ENCODE measurements around the gene ALDH2. TPM values are rescaled to one million over a fixed set of nuclear protein-coding genes. Genes with fewer than 3 reads are reported as not detected.

Gene ALDH2
- total and polyA plus RNA-seq, 9 of the 15 experiments (the other 6 are each of a cell fraction or from before 2014, with no cell fraction given), result 1.9 to 22.5 (median 12.2) TPM

DNA sequence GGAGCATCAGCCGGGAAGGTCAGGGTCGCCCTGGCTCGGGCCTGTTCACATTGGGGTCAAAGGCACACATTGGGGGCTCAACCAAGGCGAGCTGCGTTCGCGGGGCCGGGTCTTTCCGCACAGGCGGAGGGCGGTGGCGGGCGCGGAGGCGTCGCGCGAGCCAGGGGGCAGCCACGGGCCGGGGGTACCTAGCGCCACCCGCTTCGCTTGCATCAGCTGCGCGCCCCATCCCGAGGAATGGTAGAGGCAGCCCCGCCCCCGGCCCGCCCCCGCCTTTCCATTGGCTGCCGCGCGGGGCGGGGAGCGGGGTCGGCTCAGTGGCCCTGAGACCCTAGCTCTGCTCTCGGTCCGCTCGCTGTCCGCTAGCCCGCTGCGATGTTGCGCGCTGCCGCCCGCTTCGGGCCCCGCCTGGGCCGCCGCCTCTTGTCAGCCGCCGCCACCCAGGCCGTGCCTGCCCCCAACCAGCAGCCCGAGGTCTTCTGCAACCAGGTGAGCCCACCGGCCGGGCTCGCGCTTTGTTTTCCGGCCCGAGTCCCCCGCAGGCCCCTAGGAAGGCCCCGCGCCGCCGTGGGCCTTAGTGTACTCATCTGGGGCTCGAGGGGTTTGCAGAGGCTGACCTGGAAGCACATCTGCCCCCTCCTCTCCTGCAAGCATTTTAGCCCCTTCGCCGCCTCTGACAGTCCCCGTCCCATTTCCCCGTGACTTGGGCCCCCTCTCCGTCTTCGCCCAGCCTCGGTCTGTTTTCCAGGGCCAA lies at the start of gene ALDH2 (continued):
- TF ChIP-seq, protein P1, sequence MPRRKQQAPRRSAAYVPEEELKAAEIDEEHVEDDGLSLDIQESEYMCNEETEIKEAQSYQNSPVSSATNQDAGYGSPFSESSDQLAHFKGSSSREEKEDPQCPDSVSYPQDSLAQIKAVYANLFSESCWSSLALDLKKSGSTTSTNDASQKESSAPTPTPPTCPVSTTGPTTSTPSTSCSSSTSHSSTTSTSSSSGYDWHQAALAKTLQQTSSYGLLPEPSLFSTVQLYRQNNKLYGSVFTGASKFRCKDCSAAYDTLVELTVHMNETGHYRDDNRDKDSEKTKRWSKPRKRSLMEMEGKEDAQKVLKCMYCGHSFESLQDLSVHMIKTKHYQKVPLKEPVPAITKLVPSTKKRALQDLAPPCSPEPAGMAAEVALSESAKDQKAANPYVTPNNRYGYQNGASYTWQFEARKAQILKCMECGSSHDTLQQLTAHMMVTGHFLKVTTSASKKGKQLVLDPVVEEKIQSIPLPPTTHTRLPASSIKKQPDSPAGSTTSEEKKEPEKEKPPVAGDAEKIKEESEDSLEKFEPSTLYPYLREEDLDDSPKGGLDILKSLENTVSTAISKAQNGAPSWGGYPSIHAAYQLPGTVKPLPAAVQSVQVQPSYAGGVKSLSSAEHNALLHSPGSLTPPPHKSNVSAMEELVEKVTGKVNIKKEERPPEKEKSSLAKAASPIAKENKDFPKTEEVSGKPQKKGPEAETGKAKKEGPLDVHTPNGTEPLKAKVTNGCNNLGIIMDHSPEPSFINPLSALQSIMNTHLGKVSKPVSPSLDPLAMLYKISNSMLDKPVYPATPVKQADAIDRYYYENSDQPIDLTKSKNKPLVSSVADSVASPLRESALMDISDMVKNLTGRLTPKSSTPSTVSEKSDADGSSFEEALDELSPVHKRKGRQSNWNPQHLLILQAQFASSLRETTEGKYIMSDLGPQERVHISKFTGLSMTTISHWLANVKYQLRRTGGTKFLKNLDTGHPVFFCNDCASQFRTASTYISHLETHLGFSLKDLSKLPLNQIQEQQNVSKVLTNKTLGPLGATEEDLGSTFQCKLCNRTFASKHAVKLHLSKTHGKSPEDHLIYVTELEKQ (CRISPR knock-in tag; IDR thresholded peaks at IDR 0.05), result no peak
- TF ChIP-seq RFX1 (IDR thresholded peaks at IDR 0.05) (no peak), NFIX (CRISPR knock-in tag; IDR thresholded peaks at IDR 0.05; ENCODE audit: low read depth) (no peak), ZKSCAN1 (IDR thresholded peaks at IDR 0.05; ENCODE audit: low read depth, low read length) (peak; percentile 20; the same call in 1 of the 2 replicates), MCM7 (IDR thresholded peaks at IDR 0.05) (no peak), BCOR (IDR thresholded peaks at IDR 0.05) (no peak), ZNF436 (CRISPR knock-in tag; IDR thresholded peaks at IDR 0.05) (no peak), FIP1L1 (IDR thresholded peaks at IDR 0.05; ENCODE audit: low read depth, low read length, poor library complexity, severe bottlenecking) (peak; percentile 46), BRCA1 (IDR thresholded peaks at IDR 0.05) (no peak), BRCA1 (CRISPR knock-in tag; IDR thresholded peaks at IDR 0.05) (no peak), GABPB2 (CRISPR knock-in tag; conservative IDR thresholded peaks at IDR 0.05) (no peak), FOXK2 (conservative IDR thresholded peaks at IDR 0.05 in 1 of 2, IDR thresholded peaks at IDR 0.05 in 1 of 2; ENCODE audit: low read depth in 2 of 2) (no peak), SMAD4 (CRISPR knock-in tag; conservative IDR thresholded peaks at IDR 0.05) (0 out of 2 replicates have a peak, but pooled peaks have one; percentile 34)
- TF ChIP-seq, protein P2, sequence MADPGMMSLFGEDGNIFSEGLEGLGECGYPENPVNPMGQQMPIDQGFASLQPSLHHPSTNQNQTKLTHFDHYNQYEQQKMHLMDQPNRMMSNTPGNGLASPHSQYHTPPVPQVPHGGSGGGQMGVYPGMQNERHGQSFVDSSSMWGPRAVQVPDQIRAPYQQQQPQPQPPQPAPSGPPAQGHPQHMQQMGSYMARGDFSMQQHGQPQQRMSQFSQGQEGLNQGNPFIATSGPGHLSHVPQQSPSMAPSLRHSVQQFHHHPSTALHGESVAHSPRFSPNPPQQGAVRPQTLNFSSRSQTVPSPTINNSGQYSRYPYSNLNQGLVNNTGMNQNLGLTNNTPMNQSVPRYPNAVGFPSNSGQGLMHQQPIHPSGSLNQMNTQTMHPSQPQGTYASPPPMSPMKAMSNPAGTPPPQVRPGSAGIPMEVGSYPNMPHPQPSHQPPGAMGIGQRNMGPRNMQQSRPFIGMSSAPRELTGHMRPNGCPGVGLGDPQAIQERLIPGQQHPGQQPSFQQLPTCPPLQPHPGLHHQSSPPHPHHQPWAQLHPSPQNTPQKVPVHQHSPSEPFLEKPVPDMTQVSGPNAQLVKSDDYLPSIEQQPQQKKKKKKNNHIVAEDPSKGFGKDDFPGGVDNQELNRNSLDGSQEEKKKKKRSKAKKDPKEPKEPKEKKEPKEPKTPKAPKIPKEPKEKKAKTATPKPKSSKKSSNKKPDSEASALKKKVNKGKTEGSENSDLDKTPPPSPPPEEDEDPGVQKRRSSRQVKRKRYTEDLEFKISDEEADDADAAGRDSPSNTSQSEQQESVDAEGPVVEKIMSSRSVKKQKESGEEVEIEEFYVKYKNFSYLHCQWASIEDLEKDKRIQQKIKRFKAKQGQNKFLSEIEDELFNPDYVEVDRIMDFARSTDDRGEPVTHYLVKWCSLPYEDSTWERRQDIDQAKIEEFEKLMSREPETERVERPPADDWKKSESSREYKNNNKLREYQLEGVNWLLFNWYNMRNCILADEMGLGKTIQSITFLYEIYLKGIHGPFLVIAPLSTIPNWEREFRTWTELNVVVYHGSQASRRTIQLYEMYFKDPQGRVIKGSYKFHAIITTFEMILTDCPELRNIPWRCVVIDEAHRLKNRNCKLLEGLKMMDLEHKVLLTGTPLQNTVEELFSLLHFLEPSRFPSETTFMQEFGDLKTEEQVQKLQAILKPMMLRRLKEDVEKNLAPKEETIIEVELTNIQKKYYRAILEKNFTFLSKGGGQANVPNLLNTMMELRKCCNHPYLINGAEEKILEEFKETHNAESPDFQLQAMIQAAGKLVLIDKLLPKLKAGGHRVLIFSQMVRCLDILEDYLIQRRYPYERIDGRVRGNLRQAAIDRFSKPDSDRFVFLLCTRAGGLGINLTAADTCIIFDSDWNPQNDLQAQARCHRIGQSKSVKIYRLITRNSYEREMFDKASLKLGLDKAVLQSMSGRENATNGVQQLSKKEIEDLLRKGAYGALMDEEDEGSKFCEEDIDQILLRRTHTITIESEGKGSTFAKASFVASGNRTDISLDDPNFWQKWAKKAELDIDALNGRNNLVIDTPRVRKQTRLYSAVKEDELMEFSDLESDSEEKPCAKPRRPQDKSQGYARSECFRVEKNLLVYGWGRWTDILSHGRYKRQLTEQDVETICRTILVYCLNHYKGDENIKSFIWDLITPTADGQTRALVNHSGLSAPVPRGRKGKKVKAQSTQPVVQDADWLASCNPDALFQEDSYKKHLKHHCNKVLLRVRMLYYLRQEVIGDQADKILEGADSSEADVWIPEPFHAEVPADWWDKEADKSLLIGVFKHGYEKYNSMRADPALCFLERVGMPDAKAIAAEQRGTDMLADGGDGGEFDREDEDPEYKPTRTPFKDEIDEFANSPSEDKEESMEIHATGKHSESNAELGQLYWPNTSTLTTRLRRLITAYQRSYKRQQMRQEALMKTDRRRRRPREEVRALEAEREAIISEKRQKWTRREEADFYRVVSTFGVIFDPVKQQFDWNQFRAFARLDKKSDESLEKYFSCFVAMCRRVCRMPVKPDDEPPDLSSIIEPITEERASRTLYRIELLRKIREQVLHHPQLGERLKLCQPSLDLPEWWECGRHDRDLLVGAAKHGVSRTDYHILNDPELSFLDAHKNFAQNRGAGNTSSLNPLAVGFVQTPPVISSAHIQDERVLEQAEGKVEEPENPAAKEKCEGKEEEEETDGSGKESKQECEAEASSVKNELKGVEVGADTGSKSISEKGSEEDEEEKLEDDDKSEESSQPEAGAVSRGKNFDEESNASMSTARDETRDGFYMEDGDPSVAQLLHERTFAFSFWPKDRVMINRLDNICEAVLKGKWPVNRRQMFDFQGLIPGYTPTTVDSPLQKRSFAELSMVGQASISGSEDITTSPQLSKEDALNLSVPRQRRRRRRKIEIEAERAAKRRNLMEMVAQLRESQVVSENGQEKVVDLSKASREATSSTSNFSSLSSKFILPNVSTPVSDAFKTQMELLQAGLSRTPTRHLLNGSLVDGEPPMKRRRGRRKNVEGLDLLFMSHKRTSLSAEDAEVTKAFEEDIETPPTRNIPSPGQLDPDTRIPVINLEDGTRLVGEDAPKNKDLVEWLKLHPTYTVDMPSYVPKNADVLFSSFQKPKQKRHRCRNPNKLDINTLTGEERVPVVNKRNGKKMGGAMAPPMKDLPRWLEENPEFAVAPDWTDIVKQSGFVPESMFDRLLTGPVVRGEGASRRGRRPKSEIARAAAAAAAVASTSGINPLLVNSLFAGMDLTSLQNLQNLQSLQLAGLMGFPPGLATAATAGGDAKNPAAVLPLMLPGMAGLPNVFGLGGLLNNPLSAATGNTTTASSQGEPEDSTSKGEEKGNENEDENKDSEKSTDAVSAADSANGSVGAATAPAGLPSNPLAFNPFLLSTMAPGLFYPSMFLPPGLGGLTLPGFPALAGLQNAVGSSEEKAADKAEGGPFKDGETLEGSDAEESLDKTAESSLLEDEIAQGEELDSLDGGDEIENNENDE (IDR thresholded peaks at IDR 0.05; ENCODE audit: low read depth, low read length), result no peak

Measured in K562 (cell line).